ENCODE measurements around the gene TMEM44.
"Not testable (repeated sequence)": the region's sequence is repeated elsewhere in the genome, so short reads cannot be mapped to it uniquely, and the experiment has no call there.

The TMEM44 gene

DNA sequence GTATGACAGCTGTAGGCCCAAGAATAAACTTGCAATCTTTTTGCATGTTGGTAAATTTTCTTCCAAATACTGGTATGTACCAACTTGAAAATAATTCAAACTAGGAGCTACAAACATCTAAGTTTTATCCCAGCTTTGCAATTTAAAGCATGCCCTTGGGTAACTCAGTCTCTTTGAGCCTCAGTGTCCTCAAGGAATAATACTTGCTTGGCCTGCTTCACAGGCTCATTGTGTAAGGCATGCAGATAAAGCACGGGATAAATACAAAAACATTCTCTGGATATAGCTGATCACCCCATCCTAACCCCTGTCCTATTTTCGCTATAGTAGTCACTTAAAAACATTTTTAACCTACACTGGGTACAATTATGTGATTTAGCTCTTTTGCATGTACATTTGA lies 9.6 kb upstream of the TMEM44 start:
- no peak for DNase-seq (ENCODE audit: low spot score)
- FAIRE-seq = no peak

DNA sequence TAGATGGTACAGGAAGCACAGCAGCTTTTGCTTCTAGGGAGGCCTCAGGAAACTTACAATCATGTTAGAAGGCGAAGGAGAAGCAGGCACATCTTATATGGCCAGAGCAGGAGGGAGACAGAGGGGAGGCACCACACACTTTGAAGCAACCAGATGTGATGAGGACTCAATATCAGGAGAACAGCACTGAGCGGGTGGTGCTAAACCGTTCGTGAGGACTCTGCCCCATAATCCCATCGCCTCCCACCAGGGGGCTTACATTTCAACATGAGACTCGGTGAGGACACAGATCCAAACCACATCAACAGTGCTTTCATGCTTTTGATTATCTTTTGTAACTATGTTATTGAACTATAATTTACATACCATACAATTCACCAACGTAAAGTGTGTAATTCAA lies 7.6 kb upstream of the TMEM44 start:
- FAIRE-seq (no peak), DNase-seq (ENCODE audit: low spot score) (no peak)

DNA sequence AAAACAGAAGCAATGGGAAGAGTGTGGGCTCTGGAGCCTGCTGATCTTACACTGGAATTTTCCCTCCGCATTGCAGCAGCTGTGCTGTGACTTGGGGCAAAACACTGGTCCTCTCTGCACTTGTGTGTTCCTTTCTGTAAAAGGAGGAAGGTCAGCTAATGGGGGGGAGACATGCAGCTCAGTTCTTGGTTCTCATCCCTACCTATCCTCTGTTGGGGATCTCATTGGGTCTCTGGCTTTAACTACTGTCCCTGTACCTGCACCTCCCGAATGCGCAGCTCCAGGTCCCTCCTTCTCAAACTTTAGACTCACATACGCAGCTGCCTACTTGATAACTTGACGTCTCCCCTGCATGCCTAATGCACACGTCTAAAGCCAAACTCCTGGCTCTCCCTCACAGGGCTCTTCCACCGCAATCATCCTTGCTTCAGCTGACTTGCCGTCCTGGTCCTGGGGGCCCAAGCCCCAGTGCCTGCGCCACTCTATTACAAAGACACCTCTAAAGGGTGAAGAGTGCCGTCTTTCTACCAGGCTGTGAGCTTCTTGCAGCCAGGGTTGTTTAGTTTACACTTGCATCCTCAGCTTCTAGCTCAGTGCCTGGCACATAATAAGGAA lies 5.9 kb upstream of the TMEM44 start:
- DNase-seq (ENCODE audit: low spot score) (no peak), FAIRE-seq (no peak)

- DNase-seq (ENCODE audit: low spot score) = no peak
- FAIRE-seq = no peak
Observed at GRCh38 chr3:194637541-194638400, 4.6 kb upstream of the TMEM44 start.

DNA sequence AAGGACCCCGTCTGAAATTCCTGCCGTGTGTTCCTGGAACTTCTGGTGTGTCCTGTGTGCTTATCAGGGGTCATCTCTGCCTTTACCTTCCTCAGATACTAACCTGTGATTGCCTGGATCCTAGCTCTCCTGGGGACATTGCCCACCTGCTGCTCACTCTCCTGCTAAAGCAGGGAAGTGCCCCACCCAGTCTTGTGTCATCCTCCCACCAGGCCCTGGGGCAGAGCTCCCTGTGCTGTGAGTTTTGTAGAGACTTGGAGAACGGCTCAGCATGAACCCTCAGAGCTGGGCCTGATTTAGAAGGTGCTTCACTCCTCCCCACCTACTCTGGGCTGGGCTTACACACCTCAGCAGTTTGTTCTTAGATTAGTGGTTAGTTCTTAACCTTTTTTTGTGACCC lies 3.8 kb upstream of the TMEM44 start:
- no peak for DNase-seq (ENCODE audit: low spot score)

DNA sequence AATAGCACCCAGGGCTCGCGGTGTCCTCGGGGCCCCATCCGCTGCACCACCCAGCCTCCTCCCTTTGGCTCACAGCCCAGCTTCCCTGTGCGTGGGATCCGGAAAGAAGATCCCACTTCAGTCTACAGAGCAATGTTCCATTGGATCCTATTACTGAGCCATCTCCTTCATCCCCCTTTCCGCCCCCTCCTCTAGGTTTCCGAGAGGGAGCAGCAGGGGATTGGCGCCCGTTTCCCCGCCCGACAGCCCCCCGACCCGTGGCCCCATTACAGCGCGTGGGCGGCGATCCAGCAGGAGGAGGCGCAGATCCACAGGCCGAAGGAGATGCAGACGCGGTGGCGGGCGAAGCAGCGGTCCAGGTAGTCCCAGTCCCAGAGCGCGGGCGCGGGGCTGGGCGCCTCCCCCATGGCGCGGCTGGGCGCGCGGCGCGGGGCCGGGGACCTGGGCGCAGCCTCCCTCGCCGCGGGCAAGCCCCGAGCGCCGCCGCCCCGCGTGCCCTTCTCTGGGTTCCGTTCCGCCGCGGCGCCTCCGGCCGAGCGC lies 340 bp downstream of the TMEM44 start:
- peak; percentile 70 for DNase-seq (ENCODE audit: low spot score)
- no peak for FAIRE-seq

More for the DNA sequence above, 3.8 kb upstream of the TMEM44 start:
- no peak for FAIRE-seq

- DNase-seq (ENCODE audit: low spot score) (no peak), FAIRE-seq (no peak)
Observed at GRCh38 chr3:194632226-194632808, 902 bp downstream of the TMEM44 start.

DNA sequence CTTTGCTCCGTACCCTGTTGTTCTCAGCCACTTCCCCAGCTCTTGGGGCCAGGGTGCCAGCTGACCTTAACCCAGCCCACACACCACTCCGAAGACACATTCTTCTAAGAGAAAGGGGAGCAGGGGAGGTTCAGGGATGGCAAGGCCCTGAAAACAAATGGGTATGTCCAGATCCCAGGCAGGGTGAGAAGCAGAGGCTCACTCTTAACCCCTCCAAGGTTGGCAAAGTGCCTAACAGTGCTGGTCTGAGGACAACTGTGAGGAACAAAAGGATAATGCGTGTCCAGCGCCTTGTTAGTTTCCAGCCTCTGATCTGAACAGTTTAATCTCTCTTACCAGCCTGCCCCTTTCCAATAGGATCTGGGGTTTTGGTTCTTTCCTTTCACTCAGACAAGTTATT lies 1.5 kb downstream of the TMEM44 start:
- FAIRE-seq = no peak
- DNase-seq (ENCODE audit: low spot score) = no peak

GRCh38 chr3:194630681-194631080 lies 2.5 kb downstream of the TMEM44 start:
- DNase-seq (ENCODE audit: low spot score); FAIRE-seq: not testable (repeated sequence)

GRCh38 chr3:194624956-194625355 lies 8.3 kb downstream of the TMEM44 start:
- no peak for DNase-seq (ENCODE audit: low spot score)
- FAIRE-seq = no peak

DNA sequence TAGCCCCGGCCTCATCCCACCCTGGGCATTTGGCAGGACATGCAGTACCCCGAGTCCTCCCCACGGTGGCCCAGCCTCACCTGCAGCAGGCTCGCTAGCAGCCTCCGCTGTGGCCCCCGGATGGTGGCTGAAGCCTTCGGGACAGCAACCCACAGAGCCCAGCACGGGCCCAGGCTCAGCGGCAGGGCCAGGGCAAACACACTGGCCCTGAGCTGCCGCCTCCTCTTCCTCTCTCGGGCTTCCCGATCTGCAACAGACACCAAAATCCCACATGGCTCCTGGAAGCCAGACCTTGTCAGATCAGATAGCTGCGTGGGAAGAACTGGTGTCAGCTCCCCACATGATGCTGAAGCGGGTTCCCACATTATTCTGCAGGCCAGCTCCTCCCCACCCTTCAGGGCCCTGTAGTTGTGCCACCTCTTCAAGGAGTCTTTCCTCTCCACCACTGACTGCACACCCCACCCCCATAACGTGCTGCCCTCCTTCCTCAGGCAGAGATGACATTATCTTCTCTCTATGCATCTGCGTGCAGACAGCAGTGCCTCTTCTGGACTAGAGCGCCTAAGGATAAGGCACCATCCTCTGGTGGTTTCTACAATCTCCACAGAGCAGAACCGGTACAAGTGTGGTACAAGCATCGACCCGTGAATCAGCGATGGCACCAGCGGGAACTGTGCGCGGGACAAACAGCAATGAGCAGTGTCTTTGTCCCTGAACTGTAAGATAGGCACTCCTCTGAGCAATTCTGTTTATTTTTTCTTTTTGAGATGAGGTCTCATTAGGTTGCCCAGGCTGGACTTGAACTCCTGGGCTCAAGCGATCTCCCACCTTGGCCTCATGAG lies 9.5 kb downstream of the TMEM44 start:
- FAIRE-seq = no peak
- no peak for DNase-seq (ENCODE audit: low spot score)

- DNase-seq (ENCODE audit: low spot score) (no peak), FAIRE-seq (no peak)
Observed at GRCh38 chr3:194622621-194623340, 10.4 kb downstream of the TMEM44 start.

- DNase-seq (ENCODE audit: low spot score) = no peak
- no peak for FAIRE-seq
Observed at GRCh38 chr3:194621947-194622346, 11.3 kb downstream of the TMEM44 start.

DNA sequence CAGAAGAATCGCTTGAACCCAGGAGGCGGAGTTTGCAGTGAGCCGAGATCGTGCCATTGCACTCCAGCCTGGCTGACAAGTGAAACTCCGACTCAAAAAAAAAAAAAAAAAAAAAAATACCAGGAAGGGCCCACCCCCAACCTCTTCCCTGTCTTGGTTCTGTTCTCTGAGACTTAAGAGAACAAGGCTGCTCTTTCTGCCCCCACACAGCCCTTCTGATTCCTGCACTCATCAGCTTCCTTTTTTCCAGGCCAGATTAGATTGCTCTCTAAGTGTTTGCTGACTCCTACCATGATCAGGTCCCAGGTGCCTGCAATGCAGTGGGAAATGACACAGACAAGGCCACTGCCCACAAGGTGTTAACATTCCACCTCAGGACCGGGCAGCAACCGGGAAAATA lies 13.0 kb downstream of the TMEM44 start:
- DNase-seq (ENCODE audit: low spot score) (no peak), FAIRE-seq (no peak)

DNA sequence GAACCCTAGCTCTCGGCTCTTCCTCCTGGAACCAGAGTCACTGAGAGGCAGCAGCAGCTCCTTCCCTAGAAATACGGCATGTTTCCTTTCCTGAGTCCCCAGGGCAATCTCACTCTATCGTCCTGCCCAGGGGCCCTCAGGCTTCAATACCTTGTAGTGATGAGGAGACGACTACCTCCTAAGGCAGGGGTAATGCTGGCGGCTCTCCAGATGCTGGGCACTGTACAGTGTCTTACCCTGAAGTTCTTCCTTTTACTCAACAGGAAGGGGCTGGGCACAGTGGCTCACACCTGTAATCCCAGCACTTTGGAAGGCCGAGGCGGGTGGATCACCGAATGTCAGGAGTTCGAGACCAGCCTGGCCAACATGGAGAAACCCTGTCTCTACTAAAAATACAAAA lies 13.5 kb downstream of the TMEM44 start:
- FAIRE-seq = no peak
- no peak for DNase-seq (ENCODE audit: low spot score)

DNA sequence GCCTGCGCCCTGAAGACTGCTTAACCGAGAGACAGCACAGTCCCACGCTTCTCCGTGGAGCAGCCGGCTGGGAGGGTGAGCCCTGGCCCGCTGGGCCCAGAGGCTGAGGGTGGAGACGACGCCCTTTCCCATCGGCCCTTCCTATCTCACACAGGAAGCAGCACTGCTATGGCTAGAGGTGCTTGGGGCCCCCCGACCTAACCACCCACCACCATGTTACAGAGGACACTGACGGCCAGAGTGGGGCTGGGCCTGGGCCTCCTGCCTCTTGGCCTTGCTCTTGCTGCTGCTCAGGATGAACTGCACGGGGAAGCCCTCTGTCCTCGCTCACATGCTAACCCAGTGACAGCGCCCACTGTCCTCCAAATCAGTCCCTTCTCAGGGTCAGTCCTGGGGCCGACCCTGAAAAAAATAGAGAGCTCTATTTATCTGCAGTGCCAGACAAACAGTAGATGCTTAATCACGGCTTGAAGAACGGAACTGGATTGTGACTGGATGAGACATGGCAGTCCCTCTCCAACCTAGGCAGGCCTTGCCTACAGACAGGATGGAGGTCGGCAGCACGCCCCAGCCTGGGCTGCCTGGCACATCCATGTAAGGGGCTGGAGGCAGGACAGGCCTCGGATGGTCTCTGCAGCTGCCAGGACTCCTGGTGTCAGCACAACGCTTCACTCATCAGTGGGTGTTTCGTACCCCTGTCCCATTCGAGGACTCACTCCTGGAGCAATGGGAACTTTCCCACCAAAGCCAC lies 14.2 kb downstream of the TMEM44 start:
- no peak for DNase-seq (ENCODE audit: low spot score)
- peak; percentile 42 for FAIRE-seq

DNA sequence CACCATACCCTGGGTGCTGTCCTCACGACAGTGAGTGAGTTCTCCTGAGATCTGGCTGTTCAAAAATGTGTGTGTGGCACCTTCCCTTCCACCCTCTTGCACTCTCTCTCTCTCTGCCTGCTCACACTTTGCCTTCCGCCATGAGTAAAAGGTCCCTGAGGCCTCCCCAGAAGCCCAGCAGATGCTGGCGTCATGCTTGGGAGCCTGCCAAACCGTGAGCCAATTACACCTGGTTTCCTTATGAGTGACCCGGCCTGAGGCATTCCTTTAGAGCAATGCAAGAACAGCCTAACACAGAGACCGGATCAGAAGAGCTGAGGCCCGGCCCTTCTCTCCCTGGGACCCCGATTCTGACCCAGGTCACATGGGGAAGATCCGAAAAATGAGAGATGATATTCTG lies 15.4 kb downstream of the TMEM44 start:
- no peak for DNase-seq (ENCODE audit: low spot score)
- FAIRE-seq = no peak

DNA sequence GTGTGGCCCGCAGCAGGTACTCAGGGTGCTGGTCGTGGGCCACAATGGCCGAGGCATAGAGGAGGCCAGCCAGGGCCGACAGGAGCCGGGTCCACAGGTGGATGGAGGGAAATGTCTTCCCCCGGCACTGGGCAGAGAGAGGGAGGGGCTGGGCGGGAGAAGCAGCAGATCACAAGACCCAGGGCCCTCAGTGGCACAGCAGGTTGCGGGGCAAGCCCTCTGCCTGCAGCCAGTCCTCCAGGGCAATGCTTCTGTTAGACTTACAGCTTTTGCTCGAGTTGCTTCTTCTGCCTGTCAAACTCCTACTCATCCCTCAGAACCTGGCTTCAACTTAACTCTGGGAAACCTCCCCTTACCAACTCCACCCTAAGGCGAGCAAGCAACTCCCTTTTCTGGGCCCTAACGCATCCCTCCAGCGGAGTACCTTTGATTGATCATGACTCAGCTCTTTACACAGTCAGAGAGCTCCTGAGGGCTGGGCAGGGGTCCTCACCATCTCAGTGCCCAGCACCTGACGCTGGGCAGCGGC lies 16.0 kb downstream of the TMEM44 start:
- DNase-seq (ENCODE audit: low spot score) (no peak), FAIRE-seq (no peak)

DNA sequence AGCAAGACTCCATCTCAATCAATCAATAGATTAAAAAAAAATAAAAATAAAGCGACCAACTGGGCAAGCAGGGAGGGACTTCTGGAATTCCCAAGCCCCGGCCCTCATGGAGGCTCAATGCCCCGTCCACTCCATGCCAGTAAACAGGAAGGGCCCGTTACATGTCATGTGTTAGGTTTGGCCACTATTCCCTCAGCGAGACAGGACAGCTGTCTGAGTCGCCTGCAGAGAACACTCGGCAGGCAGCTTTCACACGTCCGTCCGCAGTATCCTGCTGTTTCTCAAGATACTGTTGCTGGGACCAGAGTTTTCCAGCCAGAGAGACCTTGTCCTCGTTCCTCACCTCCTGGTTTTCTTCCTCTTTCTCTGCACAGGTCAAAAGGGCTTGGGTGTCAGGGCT lies 18.0 kb downstream of the TMEM44 start:
- FAIRE-seq = no peak
- DNase-seq (ENCODE audit: low spot score) = no peak

GRCh38 chr3:194612221-194612620 lies 21.0 kb downstream of the TMEM44 start:
- FAIRE-seq (no peak), DNase-seq (ENCODE audit: low spot score) (no peak)
